K562 (cell line): ENCODE results near the gene MUSTN1. TPM values are rescaled to one million over a fixed set of nuclear protein-coding genes. Genes with fewer than 3 reads are reported as not detected.

Experiments
- ATAC-seq: fragments of 200-7000 bp; cut with Tn5 transposase; 3 replicates; pipeline ENCODE4 v1.9.1; 2020; ENCODE audit warnings: moderate library complexity
- BruUV-seq: library from RNA; stranded (reverse); fragments of 400-500 nt; replicated peaks from 2 replicates; lab custom pipeline; 2021; lab: Mats Ljungman, UMichigan
- CTCF ChIA-PET: fragments of 300-600 bp; formaldehyde crosslinking; extraction: SDS; loops from one replicate; lab custom pipeline; 2021; ENCODE audit warnings: low intra/inter-chr PET ratio; lab: Yijun Ruan, JAX
- POLR2A ChIA-PET: fragments of 300-600, 350-650 bp; sonication (Branson Sonifier 250); formaldehyde crosslinking; extraction: SDS; loops from one replicate; lab custom pipeline; 2021; ENCODE audit warnings: antibody characterized with exemption, inconsistent platforms; lab: Yijun Ruan, JAX
- DNase-seq, 4 experiments: peaks; one replicate each; pipeline versions ENCODE4 v3.0.0 to v3.0.0-alpha.2; 2011 to 2018; ENCODE audit warnings: low spot score in 3 of 4, mixed read lengths in 3 of 4; ENCODE audit errors: extremely low read depth in 1 of 4
- FAIRE-seq: peaks from 2 replicates; lab custom pipeline; 2011; peaks lifted over from hg19 to GRCh38; lab: Jason Lieb, UNC
- H2AFZ ChIP-seq: 2 replicates; pipeline ENCODE4 v1.6.0; 2011; ENCODE audit warnings: low read depth, low read length, control low read depth, inconsistent platforms
- H3K27ac ChIP-seq: fragments of 200-600 bp; 3 replicates; pipeline ENCODE4 v1.8.0; 2011; ENCODE audit warnings: low read depth, mild to moderate bottlenecking, control low read depth, inconsistent platforms, low read length, moderate library complexity, mixed read lengths; ENCODE audit errors: extremely low read depth
- H3K27me3 ChIP-seq, 2 experiments: fragments of 300-600 bp in 1 of 2; 2 replicates in 1 of 2; 3 replicates in 1 of 2; pipeline versions ENCODE4 v1.6.0 to v1.8.0; 2011; ENCODE audit warnings: inconsistent platforms in 2 of 2, low read length in 2 of 2, mild to moderate bottlenecking in 1 of 2, mixed read lengths in 1 of 2, moderate library complexity in 1 of 2; ENCODE audit not compliant: control insufficient read depth in 2 of 2, insufficient read depth in 2 of 2
- H3K36me3 ChIP-seq: fragments of 300-600 bp; 3 replicates; pipeline ENCODE4 v1.8.0; 2011; ENCODE audit warnings: mild to moderate bottlenecking, low read length, inconsistent platforms; ENCODE audit not compliant: control insufficient read depth, insufficient read depth
- H3K4me1 ChIP-seq, 2 experiments: fragments of 200-600 bp in 1 of 2; replicated peaks in 1 of 2; 2 replicates in 1 of 2; 3 replicates in 1 of 2; pipeline versions ENCODE4 v1.5.1 to v1.8.0; 2011; ENCODE audit warnings: inconsistent platforms in 2 of 2, low read length in 2 of 2, mild to moderate bottlenecking in 1 of 2, mixed read lengths in 1 of 2, moderate library complexity in 1 of 2; ENCODE audit not compliant: control insufficient read depth in 2 of 2, insufficient read depth in 2 of 2
- H3K4me2 ChIP-seq: 2 replicates; pipeline ENCODE4 v1.6.1; 2011; ENCODE audit warnings: low read length, control low read depth, inconsistent platforms, mixed read lengths; ENCODE audit not compliant: insufficient read depth
- H3K4me3 ChIP-seq: fragments of 200-600 bp; sonication (generic), shearing (Covaris generic); 2 replicates; pipeline ENCODE4 v1.5.1; 2016; ENCODE audit warnings: control low read depth, inconsistent platforms
- H3K79me2 ChIP-seq: fragments of 200-600 bp; 3 replicates; pipeline ENCODE4 v1.8.0; 2011; ENCODE audit warnings: low read length, inconsistent platforms; ENCODE audit not compliant: control insufficient read depth, insufficient read depth
- H3K9ac ChIP-seq, 2 experiments: 2 replicates each; pipeline versions ENCODE4 v1.6.0 to v1.6.1; 2011; ENCODE audit warnings: low read depth in 2 of 2, low read length in 2 of 2, control low read depth in 1 of 2, inconsistent platforms in 1 of 2, mild to moderate bottlenecking in 1 of 2, mixed read lengths in 1 of 2; ENCODE audit not compliant: insufficient read depth in 1 of 2
- H3K9me1 ChIP-seq: one replicate; pipeline ENCODE4 v1.6.0; 2011; ENCODE audit warnings: inconsistent platforms, mild to moderate bottlenecking, low read length, moderate library complexity; ENCODE audit not compliant: control insufficient read depth, insufficient read depth
- H3K9me3 ChIP-seq: replicated peaks from 2 replicates; pipeline ENCODE4 v1.5.1; 2011; ENCODE audit warnings: low read depth, low read length, inconsistent platforms; ENCODE audit not compliant: control insufficient read depth, insufficient read depth
- H4K20me1 ChIP-seq: replicated peaks from 2 replicates; pipeline ENCODE4 v1.6.1; 2011; ENCODE audit warnings: low read length, inconsistent platforms, mixed read lengths; ENCODE audit not compliant: control insufficient read depth, insufficient read depth
- EHMT2 ChIP-seq: fragments of 450-650 bp; IDR thresholded peaks from 2 replicates; pipeline ENCODE4 v1.6.1; 2018; ENCODE audit warnings: antibody characterized with exemption
- GATAD2A ChIP-seq: fragments of 450-650 bp; IDR thresholded peaks from 2 replicates; pipeline ENCODE4 v1.6.1; 2017
- HDAC2 ChIP-seq: fragments of 450-650 bp; IDR thresholded peaks from 2 replicates; pipeline ENCODE4 v1.6.1; 2016; ENCODE audit warnings: mild to moderate bottlenecking
- TCF7L2 ChIP-seq: fragments of 150-350 bp; IDR thresholded peaks from 2 replicates; pipeline ENCODE4 v1.6.1; 2016; ENCODE audit warnings: low read depth, mild to moderate bottlenecking, low read length, moderate library complexity
- ZNF444 ChIP-seq: fragments of 250-450 bp; sonication (Bioruptor Pico); IDR thresholded peaks from 2 replicates; pipeline ENCODE4 v1.4.0; 2020; ENCODE audit warnings: mild to moderate bottlenecking, moderate library complexity
- WGBS: fragments of 100-300 bp; shearing (Covaris generic); methylation state at CpG from one replicate; pipeline ENCODE4 v1.1.6; 2016; ENCODE audit warnings: low coverage, mixed read lengths; ENCODE audit not compliant: insufficient coverage; ENCODE audit errors: missing lambda C conversion rate; 5-methylcytosine and 5-hydroxymethylcytosine counted together
- in situ Hi-C: fragments of 300-500 bp; cut with MboI; formaldehyde crosslinking; loops from 4 replicates; pipeline ENCODE4 v1.15.0; 2018; ENCODE audit warnings: inconsistent platforms, mixed read lengths
- intact Hi-C: fragments of 100-400 bp; cut with micrococcal nuclease; formaldehyde crosslinking; loops from 2 replicates; pipeline ENCODE4 v1.14.2; 2022
- polyA plus RNA-seq, 8 experiments: library from polyadenylated mRNA; depleted of rRNA in 4 of 8; stranded (reverse) in 5 of 8; unstranded in 3 of 8; fragments of >200 nt; fragmentation: Nextera tagmentation in 2 of 8; fragmentation: Illumina TruSeq in 1 of 8; extraction: Ambion mirVana in 2 of 8; extraction: Trizol in 1 of 8; gene quantifications; 2 replicates each; pipeline versions ENCODE4 v1.2.1 to v1.2.3, GENCODE V29; 2011 to 2014; ENCODE audit warnings: inconsistent platforms in 1 of 8, missing spikeins in 1 of 8
- total RNA-seq, 7 experiments: library from RNA; depleted of rRNA in 6 of 7; stranded (reverse); fragments of >200 nt in 6 of 7; fragmentation: Illumina TruSeq in 2 of 7; extraction: Trizol in 2 of 7; gene quantifications; 2 replicates each; pipeline versions ENCODE4 v1.2.1 to v1.2.3, GENCODE V29; 2011 to 2021; ENCODE audit warnings: low replicate concordance in 1 of 7
- TF ChIP-seq, protein P1 (sequence below): sonication (generic); formaldehyde crosslinking; IDR thresholded peaks from 2 replicates; pipeline ENCODE4 v1.8.1; 2023; ENCODE audit warnings: missing genetic modification reagents, mild to moderate bottlenecking, borderline replicate concordance
- TF ChIP-seq, protein P2 (sequence below): fragments of 200-600 bp; sonication (generic); IDR thresholded peaks from one replicate; pipeline ENCODE4 v1.6.1; 2012; ENCODE audit warnings: mild to moderate bottlenecking, low read depth, low read length, inconsistent platforms

Gene MUSTN1
- total and polyA plus RNA-seq, 9 of the 15 experiments (the other 6 are each of a cell fraction or from before 2014, with no cell fraction given), result 0.15 to 0.78 (median 0.44) TPM; not detected in 4

DNA sequence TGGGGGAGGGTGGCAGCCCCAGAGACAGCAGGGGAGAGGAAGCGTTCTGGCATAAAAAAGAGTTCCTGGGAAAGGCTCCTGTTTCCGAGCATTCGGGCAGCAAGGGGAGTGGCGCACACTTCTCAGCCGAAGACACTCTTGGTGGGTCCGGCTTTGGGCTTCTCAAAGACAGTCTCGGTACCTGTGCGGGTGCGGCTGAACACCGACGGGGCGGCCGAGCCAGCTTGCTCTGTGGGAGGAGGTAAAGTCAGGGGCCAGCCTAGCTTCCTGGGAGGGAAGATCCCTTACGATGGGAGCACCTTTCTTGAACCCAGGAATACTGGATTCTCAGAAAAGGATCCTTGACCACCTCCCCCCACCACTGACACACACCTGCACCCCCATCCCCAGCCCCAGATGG is 1.6 kb downstream of the MUSTN1 start:
- Histone ChIP-seq H3K27ac (no peak overlapping the region), H3K9me3 (no peaks in the 10 kb centered on the region), H3K79me2 (no peaks in the 10 kb centered on the region), H3K4me2 (no peak overlapping the region), H3K4me3 (no peak overlapping the region), H4K20me1 (no peaks in the 10 kb centered on the region), H3K27me3 (peaks cover 0 to 13% of the 10 kb centered on the region in 2 experiments; a peak in 3 of 5 replicates), H3K9ac (no peak overlapping the region), H3K4me1 (peaks cover 15 to 20% of the 10 kb centered on the region in 2 experiments), H3K36me3 (no peaks in the 10 kb centered on the region), H2AFZ (no peak overlapping the region), H3K9me1 (no peaks in the 10 kb centered on the region)
- intact Hi-C loops, result loop anchor here (5.0 kb wide), 1 partner anchor 91 kb away; no protein-coding TSS in a partner anchor
- ATAC-seq, result no peak
- WGBS, result 51% methylated on average over 14 of the region's 14 CpGs
- ChIA-PET POLR2A (interaction anchor here (1.7 kb wide), 1 partner anchor 14 kb away, joined by 4 read pairs; no protein-coding TSS in a partner anchor), CTCF (no interaction called here)
- in situ Hi-C loops, result no loop called here
- FAIRE-seq, result no peak
- no peak for DNase-seq
- no TSS peak for BruUV-seq
- no peak for TF ChIP-seq ZNF444 (CRISPR knock-in tag)
- TF ChIP-seq, protein P1, sequence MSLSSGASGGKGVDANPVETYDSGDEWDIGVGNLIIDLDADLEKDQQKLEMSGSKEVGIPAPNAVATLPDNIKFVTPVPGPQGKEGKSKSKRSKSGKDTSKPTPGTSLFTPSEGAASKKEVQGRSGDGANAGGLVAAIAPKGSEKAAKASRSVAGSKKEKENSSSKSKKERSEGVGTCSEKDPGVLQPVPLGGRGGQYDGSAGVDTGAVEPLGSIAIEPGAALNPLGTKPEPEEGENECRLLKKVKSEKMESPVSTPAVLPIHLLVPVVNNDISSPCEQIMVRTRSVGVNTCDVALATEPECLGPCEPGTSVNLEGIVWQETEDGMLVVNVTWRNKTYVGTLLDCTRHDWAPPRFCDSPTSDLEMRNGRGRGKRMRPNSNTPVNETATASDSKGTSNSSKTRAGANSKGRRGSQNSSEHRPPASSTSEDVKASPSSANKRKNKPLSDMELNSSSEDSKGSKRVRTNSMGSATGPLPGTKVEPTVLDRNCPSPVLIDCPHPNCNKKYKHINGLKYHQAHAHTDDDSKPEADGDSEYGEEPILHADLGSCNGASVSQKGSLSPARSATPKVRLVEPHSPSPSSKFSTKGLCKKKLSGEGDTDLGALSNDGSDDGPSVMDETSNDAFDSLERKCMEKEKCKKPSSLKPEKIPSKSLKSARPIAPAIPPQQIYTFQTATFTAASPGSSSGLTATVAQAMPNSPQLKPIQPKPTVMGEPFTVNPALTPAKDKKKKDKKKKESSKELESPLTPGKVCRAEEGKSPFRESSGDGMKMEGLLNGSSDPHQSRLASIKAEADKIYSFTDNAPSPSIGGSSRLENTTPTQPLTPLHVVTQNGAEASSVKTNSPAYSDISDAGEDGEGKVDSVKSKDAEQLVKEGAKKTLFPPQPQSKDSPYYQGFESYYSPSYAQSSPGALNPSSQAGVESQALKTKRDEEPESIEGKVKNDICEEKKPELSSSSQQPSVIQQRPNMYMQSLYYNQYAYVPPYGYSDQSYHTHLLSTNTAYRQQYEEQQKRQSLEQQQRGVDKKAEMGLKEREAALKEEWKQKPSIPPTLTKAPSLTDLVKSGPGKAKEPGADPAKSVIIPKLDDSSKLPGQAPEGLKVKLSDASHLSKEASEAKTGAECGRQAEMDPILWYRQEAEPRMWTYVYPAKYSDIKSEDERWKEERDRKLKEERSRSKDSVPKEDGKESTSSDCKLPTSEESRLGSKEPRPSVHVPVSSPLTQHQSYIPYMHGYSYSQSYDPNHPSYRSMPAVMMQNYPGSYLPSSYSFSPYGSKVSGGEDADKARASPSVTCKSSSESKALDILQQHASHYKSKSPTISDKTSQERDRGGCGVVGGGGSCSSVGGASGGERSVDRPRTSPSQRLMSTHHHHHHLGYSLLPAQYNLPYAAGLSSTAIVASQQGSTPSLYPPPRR (CRISPR knock-in tag), result no peak
- TF ChIP-seq, protein P2, sequence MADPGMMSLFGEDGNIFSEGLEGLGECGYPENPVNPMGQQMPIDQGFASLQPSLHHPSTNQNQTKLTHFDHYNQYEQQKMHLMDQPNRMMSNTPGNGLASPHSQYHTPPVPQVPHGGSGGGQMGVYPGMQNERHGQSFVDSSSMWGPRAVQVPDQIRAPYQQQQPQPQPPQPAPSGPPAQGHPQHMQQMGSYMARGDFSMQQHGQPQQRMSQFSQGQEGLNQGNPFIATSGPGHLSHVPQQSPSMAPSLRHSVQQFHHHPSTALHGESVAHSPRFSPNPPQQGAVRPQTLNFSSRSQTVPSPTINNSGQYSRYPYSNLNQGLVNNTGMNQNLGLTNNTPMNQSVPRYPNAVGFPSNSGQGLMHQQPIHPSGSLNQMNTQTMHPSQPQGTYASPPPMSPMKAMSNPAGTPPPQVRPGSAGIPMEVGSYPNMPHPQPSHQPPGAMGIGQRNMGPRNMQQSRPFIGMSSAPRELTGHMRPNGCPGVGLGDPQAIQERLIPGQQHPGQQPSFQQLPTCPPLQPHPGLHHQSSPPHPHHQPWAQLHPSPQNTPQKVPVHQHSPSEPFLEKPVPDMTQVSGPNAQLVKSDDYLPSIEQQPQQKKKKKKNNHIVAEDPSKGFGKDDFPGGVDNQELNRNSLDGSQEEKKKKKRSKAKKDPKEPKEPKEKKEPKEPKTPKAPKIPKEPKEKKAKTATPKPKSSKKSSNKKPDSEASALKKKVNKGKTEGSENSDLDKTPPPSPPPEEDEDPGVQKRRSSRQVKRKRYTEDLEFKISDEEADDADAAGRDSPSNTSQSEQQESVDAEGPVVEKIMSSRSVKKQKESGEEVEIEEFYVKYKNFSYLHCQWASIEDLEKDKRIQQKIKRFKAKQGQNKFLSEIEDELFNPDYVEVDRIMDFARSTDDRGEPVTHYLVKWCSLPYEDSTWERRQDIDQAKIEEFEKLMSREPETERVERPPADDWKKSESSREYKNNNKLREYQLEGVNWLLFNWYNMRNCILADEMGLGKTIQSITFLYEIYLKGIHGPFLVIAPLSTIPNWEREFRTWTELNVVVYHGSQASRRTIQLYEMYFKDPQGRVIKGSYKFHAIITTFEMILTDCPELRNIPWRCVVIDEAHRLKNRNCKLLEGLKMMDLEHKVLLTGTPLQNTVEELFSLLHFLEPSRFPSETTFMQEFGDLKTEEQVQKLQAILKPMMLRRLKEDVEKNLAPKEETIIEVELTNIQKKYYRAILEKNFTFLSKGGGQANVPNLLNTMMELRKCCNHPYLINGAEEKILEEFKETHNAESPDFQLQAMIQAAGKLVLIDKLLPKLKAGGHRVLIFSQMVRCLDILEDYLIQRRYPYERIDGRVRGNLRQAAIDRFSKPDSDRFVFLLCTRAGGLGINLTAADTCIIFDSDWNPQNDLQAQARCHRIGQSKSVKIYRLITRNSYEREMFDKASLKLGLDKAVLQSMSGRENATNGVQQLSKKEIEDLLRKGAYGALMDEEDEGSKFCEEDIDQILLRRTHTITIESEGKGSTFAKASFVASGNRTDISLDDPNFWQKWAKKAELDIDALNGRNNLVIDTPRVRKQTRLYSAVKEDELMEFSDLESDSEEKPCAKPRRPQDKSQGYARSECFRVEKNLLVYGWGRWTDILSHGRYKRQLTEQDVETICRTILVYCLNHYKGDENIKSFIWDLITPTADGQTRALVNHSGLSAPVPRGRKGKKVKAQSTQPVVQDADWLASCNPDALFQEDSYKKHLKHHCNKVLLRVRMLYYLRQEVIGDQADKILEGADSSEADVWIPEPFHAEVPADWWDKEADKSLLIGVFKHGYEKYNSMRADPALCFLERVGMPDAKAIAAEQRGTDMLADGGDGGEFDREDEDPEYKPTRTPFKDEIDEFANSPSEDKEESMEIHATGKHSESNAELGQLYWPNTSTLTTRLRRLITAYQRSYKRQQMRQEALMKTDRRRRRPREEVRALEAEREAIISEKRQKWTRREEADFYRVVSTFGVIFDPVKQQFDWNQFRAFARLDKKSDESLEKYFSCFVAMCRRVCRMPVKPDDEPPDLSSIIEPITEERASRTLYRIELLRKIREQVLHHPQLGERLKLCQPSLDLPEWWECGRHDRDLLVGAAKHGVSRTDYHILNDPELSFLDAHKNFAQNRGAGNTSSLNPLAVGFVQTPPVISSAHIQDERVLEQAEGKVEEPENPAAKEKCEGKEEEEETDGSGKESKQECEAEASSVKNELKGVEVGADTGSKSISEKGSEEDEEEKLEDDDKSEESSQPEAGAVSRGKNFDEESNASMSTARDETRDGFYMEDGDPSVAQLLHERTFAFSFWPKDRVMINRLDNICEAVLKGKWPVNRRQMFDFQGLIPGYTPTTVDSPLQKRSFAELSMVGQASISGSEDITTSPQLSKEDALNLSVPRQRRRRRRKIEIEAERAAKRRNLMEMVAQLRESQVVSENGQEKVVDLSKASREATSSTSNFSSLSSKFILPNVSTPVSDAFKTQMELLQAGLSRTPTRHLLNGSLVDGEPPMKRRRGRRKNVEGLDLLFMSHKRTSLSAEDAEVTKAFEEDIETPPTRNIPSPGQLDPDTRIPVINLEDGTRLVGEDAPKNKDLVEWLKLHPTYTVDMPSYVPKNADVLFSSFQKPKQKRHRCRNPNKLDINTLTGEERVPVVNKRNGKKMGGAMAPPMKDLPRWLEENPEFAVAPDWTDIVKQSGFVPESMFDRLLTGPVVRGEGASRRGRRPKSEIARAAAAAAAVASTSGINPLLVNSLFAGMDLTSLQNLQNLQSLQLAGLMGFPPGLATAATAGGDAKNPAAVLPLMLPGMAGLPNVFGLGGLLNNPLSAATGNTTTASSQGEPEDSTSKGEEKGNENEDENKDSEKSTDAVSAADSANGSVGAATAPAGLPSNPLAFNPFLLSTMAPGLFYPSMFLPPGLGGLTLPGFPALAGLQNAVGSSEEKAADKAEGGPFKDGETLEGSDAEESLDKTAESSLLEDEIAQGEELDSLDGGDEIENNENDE, result no peak
- no peak for TF ChIP-seq GATAD2A
- TF ChIP-seq HDAC2, result no peak
- no peak for TF ChIP-seq EHMT2
- no peak for TF ChIP-seq TCF7L2
